ENCODE measurements around the gene PSKH1. TPM values are rescaled to one million over a fixed set of nuclear protein-coding genes. Genes with fewer than 3 reads are reported as not detected.

Gene PSKH1
- total and polyA plus RNA-seq, 10 of the 15 experiments (the other 5 are each of a cell fraction or from before 2014, with no cell fraction given): 0.63 to 20.4 (median 7.8) TPM

- TF ChIP-seq MEF2A (IDR thresholded peaks at IDR 0.05; ENCODE audit: insufficient read depth, low read depth, low read length): no peak
- TF ChIP-seq MTA2 (IDR thresholded peaks at IDR 0.05; ENCODE audit: low read depth): no peak
- TF ChIP-seq MEF2B (IDR thresholded peaks at IDR 0.05; ENCODE audit: partially characterized antibody, poor library complexity, severe bottlenecking): no peak
- no peak for TF ChIP-seq SIX5 (IDR thresholded peaks at IDR 0.05; ENCODE audit: low read depth, low read length, severe bottlenecking)
- no peak for TF ChIP-seq PBX3 (IDR thresholded peaks at IDR 0.05; ENCODE audit: insufficient replicate concordance, low read depth, low read length)
- TF ChIP-seq CREM (IDR thresholded peaks at IDR 0.05; ENCODE audit: low read depth): no peak
- no peak for TF ChIP-seq E4F1 (IDR thresholded peaks at IDR 0.05; ENCODE audit: borderline replicate concordance, partially characterized antibody)
- no peak for TF ChIP-seq ZNF24 (IDR thresholded peaks at IDR 0.05)
- TF ChIP-seq NR2C1 (IDR thresholded peaks at IDR 0.05): no peak
- no peak for TF ChIP-seq RBBP5 (conservative IDR thresholded peaks at IDR 0.05)
- TF ChIP-seq, protein P1, sequence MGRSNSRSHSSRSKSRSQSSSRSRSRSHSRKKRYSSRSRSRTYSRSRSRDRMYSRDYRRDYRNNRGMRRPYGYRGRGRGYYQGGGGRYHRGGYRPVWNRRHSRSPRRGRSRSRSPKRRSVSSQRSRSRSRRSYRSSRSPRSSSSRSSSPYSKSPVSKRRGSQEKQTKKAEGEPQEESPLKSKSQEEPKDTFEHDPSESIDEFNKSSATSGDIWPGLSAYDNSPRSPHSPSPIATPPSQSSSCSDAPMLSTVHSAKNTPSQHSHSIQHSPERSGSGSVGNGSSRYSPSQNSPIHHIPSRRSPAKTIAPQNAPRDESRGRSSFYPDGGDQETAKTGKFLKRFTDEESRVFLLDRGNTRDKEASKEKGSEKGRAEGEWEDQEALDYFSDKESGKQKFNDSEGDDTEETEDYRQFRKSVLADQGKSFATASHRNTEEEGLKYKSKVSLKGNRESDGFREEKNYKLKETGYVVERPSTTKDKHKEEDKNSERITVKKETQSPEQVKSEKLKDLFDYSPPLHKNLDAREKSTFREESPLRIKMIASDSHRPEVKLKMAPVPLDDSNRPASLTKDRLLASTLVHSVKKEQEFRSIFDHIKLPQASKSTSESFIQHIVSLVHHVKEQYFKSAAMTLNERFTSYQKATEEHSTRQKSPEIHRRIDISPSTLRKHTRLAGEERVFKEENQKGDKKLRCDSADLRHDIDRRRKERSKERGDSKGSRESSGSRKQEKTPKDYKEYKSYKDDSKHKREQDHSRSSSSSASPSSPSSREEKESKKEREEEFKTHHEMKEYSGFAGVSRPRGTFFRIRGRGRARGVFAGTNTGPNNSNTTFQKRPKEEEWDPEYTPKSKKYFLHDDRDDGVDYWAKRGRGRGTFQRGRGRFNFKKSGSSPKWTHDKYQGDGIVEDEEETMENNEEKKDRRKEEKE (IDR thresholded peaks at IDR 0.05): no peak
- TF ChIP-seq NR2F1 (conservative IDR thresholded peaks at IDR 0.05): no peak
- TF ChIP-seq CTCF (IDR thresholded peaks at IDR 0.05 in 2 of 3, conservative IDR thresholded peaks at IDR 0.05 in 1 of 3; ENCODE audit: control insufficient read depth in 2 of 3, extremely low read depth in 1 of 3, insufficient read depth in 1 of 3, low read depth in 3 of 3, low read length in 3 of 3): peak; percentile 67 to 87 (median 83)
- no peak for TF ChIP-seq RELB (IDR thresholded peaks at IDR 0.05; ENCODE audit: low read depth)
- TF ChIP-seq, protein P2, sequence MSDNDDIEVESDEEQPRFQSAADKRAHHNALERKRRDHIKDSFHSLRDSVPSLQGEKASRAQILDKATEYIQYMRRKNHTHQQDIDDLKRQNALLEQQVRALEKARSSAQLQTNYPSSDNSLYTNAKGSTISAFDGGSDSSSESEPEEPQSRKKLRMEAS (IDR thresholded peaks at IDR 0.05; ENCODE audit: low read depth, low read length): no peak
- no peak for TF ChIP-seq SUPT20H (IDR thresholded peaks at IDR 0.05; ENCODE audit: borderline replicate concordance, control insufficient read depth, low read depth, low read length)
- TF ChIP-seq RELA (IDR thresholded peaks at IDR 0.05; ENCODE audit: borderline replicate concordance, partially characterized antibody): no peak
- no peak for TF ChIP-seq RB1 (IDR thresholded peaks at IDR 0.05; ENCODE audit: borderline replicate concordance)
- no peak for TF ChIP-seq SIN3A (IDR thresholded peaks at IDR 0.05; ENCODE audit: low read depth, low read length)
Measured at GRCh38 chr16:67942200-67942509, 49.1 kb downstream of the PSKH1 start (continued).
